ENCODE measurements around the gene PEDS1. TPM values are rescaled to one million over a fixed set of nuclear protein-coding genes. Genes with fewer than 3 reads are reported as not detected.
"Not testable (repeated sequence)": the region's sequence is repeated elsewhere in the genome, so short reads cannot be mapped to it uniquely, and the experiment has no call there.

The PEDS1 gene
- total RNA-seq, 1 donor from 2014 or later = 25.5 TPM

- intact Hi-C loops (cut with DNase I) = no loop called here
- TF ChIP-seq CTCF (IDR thresholded peaks at IDR 0.05) (no peak), POLR2AphosphoS5 (IDR thresholded peaks at IDR 0.05; ENCODE audit: insufficient read depth in 1 of 2, low read depth in 1 of 2) (no peak), POLR2A (IDR thresholded peaks at IDR 0.05) (no peak)
- H3K4me3 ChIP-seq = no peak overlapping the region
- no peak overlapping the region for H3K27ac ChIP-seq
- no peaks in the 10 kb centered on the region for H3K36me3 ChIP-seq
- no peaks in the 10 kb centered on the region for H3K27me3 ChIP-seq
- no peak for DNase-seq (ENCODE audit: extremely low spot score in 2 of 2)
- no peaks in the 10 kb centered on the region for H3K9me3 ChIP-seq
- H3K4me1 ChIP-seq = peaks cover 70% of the 10 kb centered on the region
Measured at GRCh38 chr20:50108556-50109235, 44.8 kb downstream of the PEDS1 start.

DNA sequence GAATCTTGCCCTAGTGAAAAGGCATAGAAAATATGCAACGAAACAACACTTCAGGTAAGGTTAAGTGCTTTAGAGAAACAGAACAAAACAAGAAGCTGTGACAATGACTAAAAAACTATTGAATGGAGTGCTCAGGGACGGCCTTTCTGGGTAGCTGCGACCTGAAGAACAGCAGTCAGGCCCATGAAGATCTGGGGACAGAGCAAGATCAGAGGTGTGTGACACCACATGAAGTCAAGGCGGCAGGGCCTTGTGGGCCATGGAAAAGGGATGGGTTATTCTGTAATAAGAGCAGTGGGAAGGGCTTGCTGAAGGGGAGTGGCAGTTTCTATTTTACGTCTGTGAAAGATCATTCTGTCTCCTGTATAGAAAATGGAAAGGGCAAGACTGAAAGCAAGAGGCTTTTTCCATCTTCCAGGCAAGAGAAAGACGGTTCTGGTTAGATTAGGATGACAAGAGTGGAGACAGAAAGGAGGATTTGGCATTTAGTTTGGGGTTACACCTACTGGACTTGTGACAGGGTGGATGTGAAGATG, 45.7 kb downstream of the PEDS1 start:
- intact Hi-C loops (cut with DNase I) = no loop called here
- Histone ChIP-seq H3K27ac (no peak overlapping the region), H3K36me3 (no peaks in the 10 kb centered on the region), H3K9me3 (no peaks in the 10 kb centered on the region), H3K4me3 (no peak overlapping the region), H3K4me1 (peaks cover 73% of the 10 kb centered on the region), H3K27me3 (no peaks in the 10 kb centered on the region)
- no peak for DNase-seq (ENCODE audit: extremely low spot score in 2 of 2)
- TF ChIP-seq POLR2A (IDR thresholded peaks at IDR 0.05) (no peak), CTCF (IDR thresholded peaks at IDR 0.05) (no peak), POLR2AphosphoS5 (IDR thresholded peaks at IDR 0.05; ENCODE audit: insufficient read depth in 1 of 2, low read depth in 1 of 2) (no peak)

DNA sequence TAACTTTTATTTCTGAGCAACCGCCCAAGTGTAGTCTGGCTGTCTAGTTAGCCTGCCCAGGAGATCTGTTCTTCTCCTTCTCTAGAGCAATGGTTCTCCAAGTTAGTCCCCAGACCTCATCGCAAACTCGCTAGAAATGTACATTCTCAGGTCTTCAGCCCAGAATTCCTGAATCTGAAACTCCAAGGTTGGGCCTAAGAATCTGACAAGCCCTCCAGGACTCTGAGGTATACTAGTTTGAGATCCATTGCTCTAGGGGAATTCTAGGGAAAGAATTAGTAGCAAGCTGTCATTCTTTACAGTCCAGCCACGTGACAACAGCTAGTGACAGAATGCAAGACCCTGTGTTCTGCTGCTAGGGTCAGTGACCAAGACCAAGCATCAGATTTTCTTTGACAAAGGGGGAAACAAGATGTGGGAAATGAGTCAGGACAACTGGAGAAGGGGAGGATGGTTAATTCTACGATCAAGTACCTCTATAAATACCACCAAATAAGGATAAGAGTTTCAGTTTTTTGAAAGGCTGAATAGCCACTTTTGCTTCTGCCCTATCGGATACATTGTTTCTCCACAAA, 46.4 kb downstream of the PEDS1 start:
- no peaks in the 10 kb centered on the region for H3K27me3 ChIP-seq
- no peaks in the 10 kb centered on the region for H3K36me3 ChIP-seq
- peaks cover 70% of the 10 kb centered on the region for H3K4me1 ChIP-seq
- intact Hi-C loops (cut with DNase I) = no loop called here
- DNase-seq (ENCODE audit: extremely low spot score in 2 of 2) = no peak
- no peaks in the 10 kb centered on the region for H3K9me3 ChIP-seq
- H3K27ac ChIP-seq = no peak overlapping the region
- no peak overlapping the region for H3K4me3 ChIP-seq
- no peak for TF ChIP-seq POLR2A (IDR thresholded peaks at IDR 0.05)

- H3K9me3 ChIP-seq; intact Hi-C loops (cut with DNase I); DNase-seq (ENCODE audit: extremely low spot score in 2 of 2); H3K4me3 ChIP-seq; H3K36me3 ChIP-seq; H3K27me3 ChIP-seq; H3K27ac ChIP-seq: not testable (repeated sequence)
- H3K4me1 ChIP-seq = peaks cover 68% of the 10 kb centered on the region
Measured at GRCh38 chr20:50106669-50107068, 46.9 kb downstream of the PEDS1 start.

Other genes starting within 250 kb of the PEDS1 start
- 4.7 TPM for gene SPATA2, start 238.2 kb downstream of the PEDS1 start, total RNA-seq
- gene RNF114, start 217.3 kb downstream of the PEDS1 start, total RNA-seq = 153 TPM
- 19.9 TPM for gene SNAI1, start 170.7 kb downstream of the PEDS1 start, total RNA-seq
- gene UBE2V1, start 40.6 kb downstream of the PEDS1 start, total RNA-seq = 74.2 TPM
- 264 TPM for gene CEBPB, start 37.1 kb upstream of the PEDS1 start, total RNA-seq

Data from vagina (tissue), 2 donors.